ENCODE measurements around the gene IL22RA2. TPM values are rescaled to one million over a fixed set of nuclear protein-coding genes. Genes with fewer than 3 reads are reported as not detected.

IL22RA2 gene
- total and polyA plus RNA-seq, 3 donors from 2014 or later, result not detected

DNA sequence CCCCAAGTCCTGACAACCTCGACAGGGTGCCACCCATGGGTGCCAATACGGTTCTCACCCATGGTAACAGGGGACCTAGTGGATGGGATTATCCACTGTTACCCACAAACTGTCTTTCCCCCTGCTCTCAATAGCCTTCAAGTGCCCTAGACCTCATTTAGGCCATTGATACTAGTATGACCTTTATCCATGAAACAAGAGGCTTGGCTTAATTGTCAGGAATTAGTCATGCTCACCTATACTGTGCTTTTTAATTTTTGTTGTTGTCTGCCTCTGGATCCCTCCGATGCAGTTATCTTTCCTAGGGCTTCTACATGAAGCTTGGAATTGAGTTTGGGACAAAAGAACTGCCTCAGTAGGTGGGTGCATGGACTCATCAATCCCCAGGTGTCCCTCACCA lies 11.8 kb upstream of the IL22RA2 start:
- H3K4me3 ChIP-seq, result no peak overlapping the region
- intact Hi-C loops (cut with DNase I; ENCODE audit: low total_unique reads), result loop anchor here (5.0 kb wide), 1 partner anchor 92 kb away; no protein-coding TSS in a partner anchor
- H3K9me3 ChIP-seq, result no peaks in the 10 kb centered on the region
- WGBS, 2 donors, result 78 to 93% methylated on average over 3 of the region's 3 CpGs
- no peaks in the 10 kb centered on the region for H3K4me1 ChIP-seq
- TF ChIP-seq POLR2A (IDR thresholded peaks at IDR 0.05), result no peak
- H3K27me3 ChIP-seq, result no peaks in the 10 kb centered on the region
- no peak overlapping the region for H3K27ac ChIP-seq
- DNase-seq, result no peak
- no peaks in the 10 kb centered on the region for H3K36me3 ChIP-seq (ENCODE audit: low read depth, missing control alignments)

- TF ChIP-seq POLR2A (IDR thresholded peaks at IDR 0.05), result no peak
- TF ChIP-seq, protein P1, sequence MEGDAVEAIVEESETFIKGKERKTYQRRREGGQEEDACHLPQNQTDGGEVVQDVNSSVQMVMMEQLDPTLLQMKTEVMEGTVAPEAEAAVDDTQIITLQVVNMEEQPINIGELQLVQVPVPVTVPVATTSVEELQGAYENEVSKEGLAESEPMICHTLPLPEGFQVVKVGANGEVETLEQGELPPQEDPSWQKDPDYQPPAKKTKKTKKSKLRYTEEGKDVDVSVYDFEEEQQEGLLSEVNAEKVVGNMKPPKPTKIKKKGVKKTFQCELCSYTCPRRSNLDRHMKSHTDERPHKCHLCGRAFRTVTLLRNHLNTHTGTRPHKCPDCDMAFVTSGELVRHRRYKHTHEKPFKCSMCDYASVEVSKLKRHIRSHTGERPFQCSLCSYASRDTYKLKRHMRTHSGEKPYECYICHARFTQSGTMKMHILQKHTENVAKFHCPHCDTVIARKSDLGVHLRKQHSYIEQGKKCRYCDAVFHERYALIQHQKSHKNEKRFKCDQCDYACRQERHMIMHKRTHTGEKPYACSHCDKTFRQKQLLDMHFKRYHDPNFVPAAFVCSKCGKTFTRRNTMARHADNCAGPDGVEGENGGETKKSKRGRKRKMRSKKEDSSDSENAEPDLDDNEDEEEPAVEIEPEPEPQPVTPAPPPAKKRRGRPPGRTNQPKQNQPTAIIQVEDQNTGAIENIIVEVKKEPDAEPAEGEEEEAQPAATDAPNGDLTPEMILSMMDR (IDR thresholded peaks at IDR 0.05), result no peak
- Histone ChIP-seq H3K9me3 (no peaks in the 10 kb centered on the region), H3K27me3 (no peaks in the 10 kb centered on the region)
Measured at GRCh38 chr6:137182654-137183073, 9.2 kb upstream of the IL22RA2 start.

DNA sequence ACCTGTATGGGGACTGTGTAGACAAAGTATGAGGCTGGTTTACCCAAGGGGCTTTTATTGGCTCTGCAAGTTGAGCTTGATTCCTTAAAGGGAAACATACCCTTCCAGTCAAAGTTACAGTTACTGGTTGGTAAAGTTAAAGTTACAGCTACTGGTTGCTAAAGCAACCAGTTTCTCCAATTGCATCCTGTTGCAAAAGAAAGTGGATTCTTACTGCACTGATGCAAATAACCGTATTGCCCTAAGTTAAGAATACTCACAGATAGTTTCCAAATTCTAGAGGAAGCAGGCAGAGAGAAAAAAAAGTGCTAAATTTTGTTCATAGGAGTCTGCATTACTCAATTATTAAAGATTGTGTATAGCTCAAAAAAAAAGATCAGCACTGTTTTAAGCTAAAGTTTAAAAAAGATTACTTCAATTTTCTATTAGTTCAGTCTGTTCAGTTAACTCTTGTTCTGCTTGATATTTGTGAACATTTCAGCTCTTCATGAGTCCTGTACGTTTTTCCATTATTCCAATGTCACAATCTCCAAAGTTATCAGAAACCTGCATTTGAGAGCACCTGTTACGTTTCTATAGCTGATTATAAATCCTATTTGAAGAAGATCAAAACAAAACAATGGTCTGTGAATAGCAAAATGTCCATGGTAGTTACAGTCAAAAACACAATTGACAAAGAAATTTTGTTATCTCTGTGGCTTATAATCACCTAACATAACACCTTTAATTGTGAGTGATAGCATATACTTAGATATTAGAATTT lies 8.6 kb upstream of the IL22RA2 start:
- WGBS, 2 donors, result 84 to 91% methylated on average over 3 of the region's 3 CpGs
- H3K27me3 ChIP-seq, result no peaks in the 10 kb centered on the region
- TF ChIP-seq POLR2A (IDR thresholded peaks at IDR 0.05), result no peak
- TF ChIP-seq, protein P1 (IDR thresholded peaks at IDR 0.05), result no peak
- H3K4me3 ChIP-seq, result no peak overlapping the region
- no peaks in the 10 kb centered on the region for H3K4me1 ChIP-seq
- no peak overlapping the region for H3K27ac ChIP-seq
- H3K36me3 ChIP-seq (ENCODE audit: low read depth, missing control alignments), result no peaks in the 10 kb centered on the region
- no peak for DNase-seq
- no peaks in the 10 kb centered on the region for H3K9me3 ChIP-seq
- intact Hi-C loops (cut with DNase I; ENCODE audit: low total_unique reads), result no loop called here

More at GRCh38 chr6:137182654-137183073, 9.2 kb upstream of the IL22RA2 start:
- Histone ChIP-seq H3K4me3 (no peak overlapping the region), H3K27ac (no peak overlapping the region), H3K4me1 (no peaks in the 10 kb centered on the region), H3K36me3 (ENCODE audit: low read depth, missing control alignments) (no peaks in the 10 kb centered on the region)
- intact Hi-C loops (cut with DNase I; ENCODE audit: low total_unique reads), result no loop called here
- no peak for DNase-seq

DNA sequence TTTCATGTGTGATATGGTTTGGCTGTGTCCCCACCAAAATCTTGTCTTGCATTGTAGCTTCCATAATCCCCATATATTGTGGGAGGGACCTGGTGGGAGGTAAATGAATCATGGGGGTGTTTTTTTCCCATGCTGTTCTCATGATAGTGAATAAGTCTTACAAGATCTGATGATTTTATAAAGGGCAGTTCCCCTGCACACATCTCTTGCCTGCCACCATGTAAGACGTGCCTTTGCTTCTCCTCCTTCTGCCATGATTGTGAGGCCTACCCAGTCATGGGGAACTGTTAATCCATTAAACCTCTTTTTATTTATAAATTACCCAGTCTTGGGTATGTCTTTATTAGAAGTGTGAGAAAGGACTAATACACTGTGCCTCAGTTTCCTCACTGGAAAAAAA lies 4.2 kb upstream of the IL22RA2 start:
- H3K4me3 ChIP-seq, result no peak overlapping the region
- H3K36me3 ChIP-seq (ENCODE audit: low read depth, missing control alignments), result no peaks in the 10 kb centered on the region
- no peak overlapping the region for H3K27ac ChIP-seq
- TF ChIP-seq POLR2A (IDR thresholded peaks at IDR 0.05), result no peak
- TF ChIP-seq, protein P1 (IDR thresholded peaks at IDR 0.05), result no peak
- no peaks in the 10 kb centered on the region for H3K27me3 ChIP-seq
- intact Hi-C loops (cut with DNase I; ENCODE audit: low total_unique reads), result no loop called here
- no peak for DNase-seq
- peaks cover 20% of the 10 kb centered on the region for H3K4me1 ChIP-seq
- no peaks in the 10 kb centered on the region for H3K9me3 ChIP-seq
- WGBS, 2 donors, result 100% methylated on average over 1 of the region's 1 CpG

- peaks cover 20% of the 10 kb centered on the region for H3K4me1 ChIP-seq
- no peaks in the 10 kb centered on the region for H3K27me3 ChIP-seq
- intact Hi-C loops (cut with DNase I; ENCODE audit: low total_unique reads), result no loop called here
- DNase-seq, result no peak
- TF ChIP-seq, protein P1 (IDR thresholded peaks at IDR 0.05), result no peak
- no peak for TF ChIP-seq POLR2A (IDR thresholded peaks at IDR 0.05)
- no peak overlapping the region for H3K4me3 ChIP-seq
- no peak overlapping the region for H3K27ac ChIP-seq
- WGBS, 2 donors, result 95 to 96% methylated on average over 5 of the region's 5 CpGs
- no peaks in the 10 kb centered on the region for H3K36me3 ChIP-seq (ENCODE audit: low read depth, missing control alignments)
- no peaks in the 10 kb centered on the region for H3K9me3 ChIP-seq
Measured at GRCh38 chr6:137176729-137177128, 3.3 kb upstream of the IL22RA2 start.

All from testis (tissue), 3 donors.